Skeletal muscle tissue (tissue), 4 donors: ENCODE results near the gene IWS1. TPM values are rescaled to one million over a fixed set of nuclear protein-coding genes. Genes with fewer than 3 reads are reported as not detected.
A peak's percentile ranks its signal among the peaks of the same experiment; 100 is the strongest.

Source experiments
- H3K27ac ChIP-seq: one replicate; pipeline ENCODE4 v1.7.0; 2013; ENCODE audit warnings: mild to moderate bottlenecking, low read depth, low read length, inconsistent platforms
- H3K27me3 ChIP-seq, 3 donors: one replicate each; pipeline ENCODE4 v1.7.0; 2013; ENCODE audit warnings: low read length in 3 of 3; ENCODE audit not compliant: control insufficient read depth in 3 of 3, insufficient read depth in 3 of 3
- H3K36me3 ChIP-seq, 3 donors: one replicate each; pipeline ENCODE4 v1.7.0; 2013; ENCODE audit warnings: low read length in 3 of 3; ENCODE audit not compliant: control insufficient read depth in 3 of 3, insufficient read depth in 3 of 3
- H3K4me1 ChIP-seq, 3 donors: one replicate each; pipeline ENCODE4 v1.7.0; 2013; ENCODE audit warnings: low read length in 3 of 3, mild to moderate bottlenecking in 3 of 3; ENCODE audit not compliant: control insufficient read depth in 3 of 3, insufficient read depth in 3 of 3
- H3K4me3 ChIP-seq, 3 donors: one replicate each; pipeline ENCODE4 v1.7.0; 2013; ENCODE audit warnings: low read length in 3 of 3
- H3K9ac ChIP-seq, 3 donors: one replicate each; pipeline ENCODE4 v1.7.0; 2013; ENCODE audit warnings: low read length in 3 of 3, mild to moderate bottlenecking in 3 of 3, moderate library complexity in 2 of 3, low read depth in 1 of 3
- H3K9me3 ChIP-seq, 3 donors: one replicate each; pipeline ENCODE4 v1.7.0; 2013; ENCODE audit warnings: low read length in 3 of 3; ENCODE audit not compliant: control insufficient read depth in 3 of 3
- total RNA-seq: library from RNA; depleted of rRNA; stranded (reverse); fragments of >200 nt; gene quantifications from one replicate; pipeline ENCODE4 v1.2.3, GENCODE V29; 2014
- donor health status: Osteomylitis.

Gene IWS1
- total RNA-seq, 1 donor from 2014 or later = 24.5 TPM

DNA sequence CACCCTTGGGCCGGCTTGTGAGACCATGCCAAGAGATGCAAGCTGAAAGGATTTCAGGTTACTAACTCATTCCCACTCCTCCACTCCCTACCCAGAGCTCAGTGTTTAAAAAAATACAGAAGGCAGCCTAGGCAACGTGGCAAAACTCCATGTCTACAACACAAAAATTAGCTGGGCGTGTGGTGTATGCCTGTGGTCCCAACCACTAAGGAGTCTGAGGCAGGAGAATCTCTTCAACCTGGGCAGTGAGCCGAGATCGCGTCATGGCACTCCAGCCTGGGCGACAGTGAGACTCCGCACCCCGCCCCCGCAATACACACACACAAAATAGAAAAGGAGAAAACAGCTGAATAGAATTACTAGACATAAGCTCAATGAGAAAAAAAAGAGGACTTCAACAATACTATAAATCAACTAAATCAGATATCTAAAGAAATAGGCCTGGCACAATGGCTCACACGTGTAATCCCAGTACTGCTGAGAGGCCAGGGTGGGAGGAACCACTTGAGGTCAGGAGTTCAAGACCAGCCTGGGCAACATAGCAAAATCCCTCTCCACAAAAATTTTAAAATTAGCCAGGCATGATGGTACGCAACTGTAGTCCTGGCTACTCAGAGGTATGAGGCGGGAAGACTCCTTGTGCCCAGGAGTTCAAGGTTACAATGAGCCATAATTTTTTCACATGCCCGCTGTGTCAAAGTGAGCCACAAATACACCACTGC, 10.1 kb downstream of the IWS1 start:
- peak overlapping the region in 1 of 3 donors; percentile 7 for H3K9ac ChIP-seq
- peaks cover 39 to 50% (median 45%) of the 10 kb centered on the region in 3 donors for H3K4me1 ChIP-seq
- no peaks in the 10 kb centered on the region for H3K9me3 ChIP-seq
- peaks cover 0 to 4% (median 2%) of the 10 kb centered on the region in 3 donors for H3K36me3 ChIP-seq
- H3K27me3 ChIP-seq = no peaks in the 10 kb centered on the region
- H3K27ac ChIP-seq = peak overlapping the region; percentile 77
- no peak overlapping the region for H3K4me3 ChIP-seq

GRCh38 chr2:127515383-127515915, 10.8 kb downstream of the IWS1 start:
- Histone ChIP-seq H3K27ac (peak overlapping the region; percentile 77), H3K9me3 (no peaks in the 10 kb centered on the region), H3K36me3 (peaks cover 0 to 4% (median 2%) of the 10 kb centered on the region in 3 donors), H3K27me3 (no peaks in the 10 kb centered on the region), H3K4me1 (peaks cover 39 to 50% (median 47%) of the 10 kb centered on the region in 3 donors), H3K4me3 (peak overlapping the region in 1 of 3 donors; percentile 17), H3K9ac (peak overlapping the region; percentile 19 to 68 (median 22))

DNA sequence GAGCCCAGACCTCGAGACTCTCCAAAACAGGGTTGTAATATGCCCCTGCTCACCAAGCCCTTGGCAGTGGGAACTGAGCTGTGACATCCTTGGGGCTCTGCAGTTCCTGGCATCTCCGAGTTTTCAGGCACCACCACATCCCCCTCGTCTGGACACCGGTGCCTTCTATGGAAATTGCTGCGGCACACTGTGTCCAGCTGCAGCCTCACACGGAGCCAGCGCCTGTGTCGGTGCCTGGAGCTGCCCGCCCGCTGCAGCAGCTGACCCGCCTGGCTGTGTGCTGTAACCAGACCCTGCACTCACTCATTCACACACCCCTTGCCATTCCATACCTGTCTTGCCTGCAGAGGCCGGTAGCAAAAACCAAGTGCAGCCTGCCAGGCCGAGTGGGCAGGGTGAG, 11.8 kb downstream of the IWS1 start:
- peak overlapping the region; percentile 33 to 68 (median 55) for H3K4me3 ChIP-seq
- peaks cover 39 to 52% (median 47%) of the 10 kb centered on the region in 3 donors for H3K4me1 ChIP-seq

GRCh38 chr2:127514076-127514475, 12.2 kb downstream of the IWS1 start:
- H3K27ac ChIP-seq = peak overlapping the region; percentile 77
- peaks cover 39 to 56% (median 49%) of the 10 kb centered on the region in 3 donors for H3K4me1 ChIP-seq
- no peaks in the 10 kb centered on the region for H3K27me3 ChIP-seq
- peak overlapping the region; percentile 54 to 79 (median 64) for H3K9ac ChIP-seq
- peaks cover 0 to 2% (median 0%) of the 10 kb centered on the region in 3 donors for H3K36me3 ChIP-seq
- H3K9me3 ChIP-seq = no peaks in the 10 kb centered on the region
- H3K4me3 ChIP-seq = peak overlapping the region; percentile 33 to 68 (median 55)

More for the DNA sequence above, 11.8 kb downstream of the IWS1 start:
- Histone ChIP-seq H3K9me3 (no peaks in the 10 kb centered on the region), H3K27ac (peak overlapping the region; percentile 77), H3K9ac (peak overlapping the region; percentile 54 to 79 (median 64)), H3K27me3 (no peaks in the 10 kb centered on the region), H3K36me3 (peaks cover 0 to 2% (median under 1%) of the 10 kb centered on the region in 3 donors)

DNA sequence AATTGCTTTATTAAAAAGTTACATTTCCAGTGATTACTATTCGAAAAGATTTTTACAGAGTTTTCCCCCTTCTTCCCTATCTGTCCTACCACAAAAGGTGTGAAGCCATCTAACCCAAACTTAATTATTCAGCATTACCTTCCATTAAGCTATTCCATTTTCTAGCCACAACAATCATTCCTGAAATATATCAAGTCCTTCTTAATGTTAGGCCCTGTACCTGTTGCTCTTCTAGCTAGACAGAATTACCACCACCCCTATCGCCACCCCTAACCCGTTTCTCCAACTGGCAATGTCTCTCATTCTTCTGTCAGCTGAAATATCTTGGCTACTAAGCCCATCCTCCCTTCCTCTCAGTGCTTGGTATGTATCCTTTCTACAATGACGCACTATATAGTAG, 13.9 kb downstream of the IWS1 start:
- H3K4me1 ChIP-seq = peaks cover 53 to 67% (median 66%) of the 10 kb centered on the region in 3 donors
- peak overlapping the region in 1 of 3 donors; percentile 17 for H3K4me3 ChIP-seq
- peaks cover 0 to 2% (median 0%) of the 10 kb centered on the region in 3 donors for H3K36me3 ChIP-seq
- no peaks in the 10 kb centered on the region for H3K9me3 ChIP-seq
- no peaks in the 10 kb centered on the region for H3K27me3 ChIP-seq
- H3K9ac ChIP-seq = no peak overlapping the region
- H3K27ac ChIP-seq = peak overlapping the region; percentile 8

DNA sequence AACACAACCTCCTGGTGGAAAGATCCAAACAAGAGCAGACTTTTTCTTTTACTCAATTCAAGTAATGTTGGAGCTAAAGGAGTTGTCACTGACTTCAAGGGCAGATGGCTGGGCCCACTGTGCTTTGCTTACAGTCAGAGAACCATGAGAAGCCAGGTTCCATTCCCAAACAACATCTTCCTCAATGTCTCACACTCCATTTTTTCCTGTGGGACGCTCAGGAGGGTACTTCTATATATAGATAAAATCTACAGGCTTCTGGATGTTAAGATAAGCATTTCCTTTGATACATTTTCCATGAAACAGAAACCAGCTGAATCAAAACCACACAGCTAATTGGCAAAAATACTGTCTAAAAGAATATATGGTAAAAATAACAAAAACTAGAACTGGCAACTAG, 14.4 kb downstream of the IWS1 start:
- Histone ChIP-seq H3K36me3 (peaks cover 0 to 2% (median 0%) of the 10 kb centered on the region in 3 donors), H3K27ac (peak overlapping the region; percentile 8), H3K4me3 (no peak overlapping the region), H3K27me3 (no peaks in the 10 kb centered on the region), H3K9me3 (no peaks in the 10 kb centered on the region), H3K9ac (no peak overlapping the region), H3K4me1 (peaks cover 53 to 66% (median 62%) of the 10 kb centered on the region in 3 donors)

DNA sequence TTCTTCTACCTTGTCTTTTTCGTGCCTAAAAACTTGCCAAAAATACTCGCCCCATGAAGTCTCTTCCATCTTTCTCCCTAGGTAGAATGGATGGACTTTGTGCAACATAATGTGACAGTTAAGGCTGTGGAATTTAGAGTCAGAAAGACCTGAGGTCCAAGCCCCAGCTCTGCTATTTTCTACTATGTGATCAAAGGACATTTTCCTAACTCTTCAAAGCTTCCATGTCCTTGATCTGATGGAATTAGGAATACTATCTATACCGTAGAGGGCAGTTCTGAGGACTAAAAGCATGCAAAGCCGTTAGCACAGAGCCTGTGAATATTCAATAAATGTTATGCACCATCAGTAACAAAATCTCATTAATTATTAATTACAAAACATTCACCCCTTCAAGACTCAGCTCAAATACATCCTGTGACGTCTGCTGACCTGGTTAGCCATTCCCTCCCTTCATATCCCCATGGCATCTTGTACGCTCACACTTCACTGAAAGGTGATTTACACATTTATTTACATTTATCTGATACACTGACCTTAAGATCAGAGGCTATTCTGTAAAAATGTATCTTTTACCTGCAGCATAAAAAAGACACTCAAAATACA, 15.1 kb downstream of the IWS1 start:
- peaks cover 0 to 2% (median 0%) of the 10 kb centered on the region in 3 donors for H3K36me3 ChIP-seq
- no peak overlapping the region for H3K27ac ChIP-seq
- H3K4me3 ChIP-seq = no peak overlapping the region
- H3K9ac ChIP-seq = no peak overlapping the region
- H3K4me1 ChIP-seq = peaks cover 49 to 61% (median 60%) of the 10 kb centered on the region in 3 donors
- H3K9me3 ChIP-seq = no peaks in the 10 kb centered on the region
- H3K27me3 ChIP-seq = no peaks in the 10 kb centered on the region

DNA sequence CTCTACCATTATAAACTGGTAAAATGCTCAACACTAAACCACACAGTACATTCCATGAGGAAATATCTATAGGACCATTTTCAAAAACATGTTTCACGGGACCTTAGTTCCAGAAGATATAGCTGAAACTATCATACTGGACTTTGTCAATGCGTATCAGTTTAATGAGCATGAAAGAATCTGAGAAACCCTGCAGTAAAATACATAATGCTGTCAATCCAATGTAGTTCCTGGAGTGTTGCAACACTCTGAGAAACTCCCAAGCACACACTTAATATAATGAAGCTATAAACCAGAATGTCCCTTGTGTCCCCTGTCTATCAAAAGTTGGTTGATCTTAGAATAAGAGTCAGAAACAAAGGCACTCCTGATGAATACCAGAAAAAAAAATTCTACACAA, 16.2 kb downstream of the IWS1 start:
- H3K36me3 ChIP-seq = peaks cover 4% of the 10 kb centered on the region in 3 donors
- peaks cover 38 to 50% (median 49%) of the 10 kb centered on the region in 3 donors for H3K4me1 ChIP-seq
- no peaks in the 10 kb centered on the region for H3K9me3 ChIP-seq
- no peak overlapping the region for H3K9ac ChIP-seq
- no peak overlapping the region for H3K27ac ChIP-seq
- no peak overlapping the region for H3K4me3 ChIP-seq
- H3K27me3 ChIP-seq = no peaks in the 10 kb centered on the region

DNA sequence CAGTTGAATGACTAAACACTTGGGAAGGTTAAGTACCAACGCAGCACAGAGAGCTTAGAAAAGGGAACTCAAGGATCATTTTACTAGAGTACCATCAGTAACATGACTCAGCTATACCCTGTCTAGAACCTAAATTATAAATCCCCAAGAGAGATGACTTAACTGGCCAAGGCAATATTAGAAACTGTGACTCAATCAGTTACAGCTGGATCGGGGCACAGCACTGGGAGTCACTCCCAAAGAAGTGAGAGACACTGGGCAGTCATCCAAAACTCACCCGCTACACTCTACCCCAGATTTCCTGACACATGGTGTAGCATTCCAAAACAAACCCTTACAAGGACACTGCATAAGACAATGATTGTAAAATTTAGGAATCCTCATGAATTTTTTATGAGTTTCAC, 17.7 kb downstream of the IWS1 start:
- Histone ChIP-seq H3K36me3 (peaks cover 7 to 18% (median 16%) of the 10 kb centered on the region in 3 donors), H3K9ac (no peak overlapping the region), H3K9me3 (no peaks in the 10 kb centered on the region), H3K27me3 (no peaks in the 10 kb centered on the region), H3K4me1 (peaks cover 24 to 36% (median 35%) of the 10 kb centered on the region in 3 donors), H3K4me3 (no peak overlapping the region), H3K27ac (peak overlapping the region; percentile 66)
